T-cell (primary cell): ENCODE results near the gene PDE4B. TPM values are rescaled to one million over a fixed set of nuclear protein-coding genes. Genes with fewer than 3 reads are reported as not detected.

ENCODE experiments used
- ATAC-seq, 4 experiments: fragments of 200-7000 bp in 3 of 4; fragments of 150-1000 bp in 1 of 4; cut with Tn5 transposase; replicated peaks in 1 of 4; 1 replicate in 3 of 4; 2 replicates in 1 of 4; pipeline ENCODE4 v1.10.0; 2021; ENCODE audit warnings: moderate library complexity in 3 of 4, mild to moderate bottlenecking in 2 of 4, moderate number of reproducible peaks in 1 of 4
- CTCF ChIA-PET, 2 donors: fragments of 300-600 bp; sonication (Branson Sonifier 250); formaldehyde crosslinking; loops; one replicate each; lab custom pipeline; 2022; ENCODE audit warnings: antibody characterized with exemption in 2 of 2; lab: Charles Lee
- POLR2A ChIA-PET, 2 donors: fragments of 300-600 bp; sonication (Branson Sonifier 250); formaldehyde crosslinking; loops; one replicate each; lab custom pipeline; 2022; ENCODE audit warnings: antibody characterized with exemption in 2 of 2; lab: Charles Lee
- DNase-seq, 35 experiments: peaks; one replicate each; pipeline versions ENCODE4 v3.0.0 to v3.0.0-alpha.2; 2013 to 2023
- H3K27ac ChIP-seq: one replicate; pipeline ENCODE4 v1.5.1; 2013; ENCODE audit warnings: low read length
- H3K27me3 ChIP-seq, 2 experiments: replicated peaks in 1 of 2; 1 replicate in 1 of 2; 2 replicates in 1 of 2; pipeline versions ENCODE4 v1.6.1 to v1.7.0; 2013; ENCODE audit warnings: low read length in 1 of 2, mixed read lengths in 1 of 2; ENCODE audit not compliant: control insufficient read depth in 2 of 2, insufficient read depth in 2 of 2; ENCODE audit errors: extremely low read depth in 1 of 2
- H3K36me3 ChIP-seq, 2 donors: 1 replicate in 1 of 2; 2 replicates in 1 of 2; pipeline versions ENCODE4 v1.6.1 to v1.7.0; 2013; ENCODE audit warnings: low read length in 1 of 2; ENCODE audit not compliant: control insufficient read depth in 2 of 2, insufficient read depth in 1 of 2; ENCODE audit errors: extremely low read depth in 1 of 2
- H3K4me1 ChIP-seq, 2 experiments: 1 replicate in 1 of 2; 2 replicates in 1 of 2; pipeline versions ENCODE4 v1.6.1 to v1.7.0; 2013; ENCODE audit warnings: low read length in 2 of 2, mixed read lengths in 1 of 2; ENCODE audit not compliant: insufficient read depth in 2 of 2, control insufficient read depth in 1 of 2; ENCODE audit errors: extremely low read depth in 1 of 2
- H3K4me3 ChIP-seq, 2 donors: 1 replicate in 1 of 2; 2 replicates in 1 of 2; pipeline versions ENCODE4 v1.5.1 to v1.7.0; 2013; ENCODE audit warnings: mild to moderate bottlenecking in 2 of 2, low read length in 1 of 2, moderate library complexity in 1 of 2; ENCODE audit not compliant: control insufficient read depth in 1 of 2; ENCODE audit errors: extremely low read depth in 1 of 2
- H3K9me3 ChIP-seq: 2 replicates; pipeline ENCODE4 v1.7.0; 2013
- H3K27ac Mint-ChIP-seq, 2 donors: one replicate each; pipeline ENCODE4 v1.8.0; 2020 to 2021; ENCODE audit warnings: mild to moderate bottlenecking in 2 of 2, mixed read lengths in 2 of 2
- H3K27me3 Mint-ChIP-seq, 2 donors: one replicate each; pipeline ENCODE4 v1.8.0; 2021 to 2022; ENCODE audit warnings: mixed read lengths in 2 of 2
- H3K36me3 Mint-ChIP-seq: one replicate; pipeline ENCODE4 v1.8.0; 2021; ENCODE audit warnings: mixed read lengths
- H3K4me1 Mint-ChIP-seq, 3 donors: one replicate each; pipeline ENCODE4 v1.8.0; 2020 to 2022; ENCODE audit warnings: mixed read lengths in 3 of 3, mild to moderate bottlenecking in 1 of 3
- H3K4me3 Mint-ChIP-seq, 3 donors: one replicate each; pipeline ENCODE4 v1.8.0; 2020 to 2022; ENCODE audit warnings: mild to moderate bottlenecking in 3 of 3, mixed read lengths in 3 of 3, moderate library complexity in 3 of 3
- H3K9me3 Mint-ChIP-seq, 3 donors: one replicate each; pipeline ENCODE4 v1.8.0; 2020 to 2022; ENCODE audit warnings: mixed read lengths in 3 of 3
- WGBS: methylation state at CpG from one replicate; pipeline ENCODE4 v1.1.5; 2013; ENCODE audit warnings: missing lambda C conversion rate; ENCODE audit not compliant: insufficient coverage; 5-methylcytosine and 5-hydroxymethylcytosine counted together
- total RNA-seq, 35 experiments: library from RNA in 6 of 35; stranded (reverse) in 6 of 35; fragments of 120-200 nt in 1 of 35; gene quantifications; one replicate each; pipeline versions ENCODE4 v1.2.1 to v1.2.4 and lab custom pipeline; 2013 to 2026

The PDE4B gene
- total RNA-seq, 5 donors from 2014 or later (not counting 1 experiment from before 2014, with no cell fraction given): 46.3 to 103 (median 54.1) TPM

- ChIA-PET POLR2A (interaction anchor here in 1 of 2 donors (0.6 kb wide), 1 partner anchor 15 kb away, joined by 5 read pairs; no protein-coding TSS in a partner anchor), CTCF (no interaction called here)
- H3K36me3 Mint-ChIP-seq: no peaks in the 10 kb centered on the region
- no peak for ATAC-seq
- WGBS: no CpG with 5 or more reads among the region's 1 CpG
- Histone ChIP-seq H3K27me3 (peaks cover 0 to 2% of the 10 kb centered on the region in 2 experiments), H3K27ac (no peak overlapping the region), H3K4me3 (no peak overlapping the region), H3K36me3 (no peaks in the 10 kb centered on the region), H3K9me3 (no peaks in the 10 kb centered on the region), H3K4me1 (no peaks in the 10 kb centered on the region)
- DNase-seq: no peak
- H3K27ac Mint-ChIP-seq: no peak overlapping the region
- H3K27me3 Mint-ChIP-seq: peaks cover 10 to 11% of the 10 kb centered on the region in 2 donors
- no peaks in the 10 kb centered on the region for H3K4me1 Mint-ChIP-seq
- H3K9me3 Mint-ChIP-seq: no peaks in the 10 kb centered on the region
- no peak overlapping the region for H3K4me3 Mint-ChIP-seq
Observed at GRCh38 chr1:65759516-65759915, 33.2 kb upstream of the PDE4B start.

GRCh38 chr1:65762081-65762862 is 30.4 kb upstream of the PDE4B start:
- H3K27ac Mint-ChIP-seq: no peak overlapping the region

GRCh38 chr1:65764052-65764451 is 28.6 kb upstream of the PDE4B start:
- H3K4me1 Mint-ChIP-seq: no peaks in the 10 kb centered on the region
- peaks cover 0 to 4% (median 0%) of the 10 kb centered on the region in 3 donors for H3K9me3 Mint-ChIP-seq
- H3K27me3 ChIP-seq: peaks cover 0 to 2% of the 10 kb centered on the region in 2 experiments
- DNase-seq (no peak), ATAC-seq (no peak)
- H3K36me3 Mint-ChIP-seq: no peaks in the 10 kb centered on the region
- H3K4me3 Mint-ChIP-seq: no peak overlapping the region
- no peaks in the 10 kb centered on the region for H3K36me3 ChIP-seq
- H3K27me3 Mint-ChIP-seq: peaks cover 8 to 12% of the 10 kb centered on the region in 2 donors
- no peak overlapping the region for H3K27ac Mint-ChIP-seq
- no peak overlapping the region for H3K27ac ChIP-seq
- H3K9me3 ChIP-seq: no peaks in the 10 kb centered on the region
- CTCF ChIA-PET: no interaction called here
- H3K4me1 ChIP-seq: no peaks in the 10 kb centered on the region
- POLR2A ChIA-PET: no interaction called here
- H3K4me3 ChIP-seq: no peak overlapping the region

More at GRCh38 chr1:65762081-65762862, 30.4 kb upstream of the PDE4B start:
- Mint-ChIP-seq H3K9me3 (peaks cover 0 to 4% (median 0%) of the 10 kb centered on the region in 3 donors), H3K4me1 (no peaks in the 10 kb centered on the region), H3K36me3 (no peaks in the 10 kb centered on the region), H3K27me3 (peaks cover 8 to 15% of the 10 kb centered on the region in 2 donors), H3K4me3 (no peak overlapping the region)
- ChIA-PET POLR2A (no interaction called here), CTCF (no interaction called here)
- H3K9me3 ChIP-seq: no peaks in the 10 kb centered on the region
- no peak overlapping the region for H3K4me3 ChIP-seq
- no peaks in the 10 kb centered on the region for H3K4me1 ChIP-seq
- H3K27ac ChIP-seq: no peak overlapping the region
- H3K36me3 ChIP-seq: no peaks in the 10 kb centered on the region
- WGBS: 87% methylated on average over 7 of the region's 8 CpGs
- no peak for DNase-seq
- H3K27me3 ChIP-seq: peaks cover 0 to 2% of the 10 kb centered on the region in 2 experiments
- ATAC-seq: no peak

- Mint-ChIP-seq H3K36me3 (no peaks in the 10 kb centered on the region), H3K27ac (no peak overlapping the region), H3K9me3 (peaks cover 0 to 4% (median 0%) of the 10 kb centered on the region in 3 donors), H3K27me3 (peaks cover 8 to 12% of the 10 kb centered on the region in 2 donors), H3K4me1 (no peaks in the 10 kb centered on the region), H3K4me3 (no peak overlapping the region)
- Histone ChIP-seq H3K4me1 (no peaks in the 10 kb centered on the region), H3K27me3 (peaks cover 0 to 2% of the 10 kb centered on the region in 2 experiments), H3K36me3 (no peaks in the 10 kb centered on the region), H3K27ac (no peak overlapping the region), H3K9me3 (no peaks in the 10 kb centered on the region), H3K4me3 (no peak overlapping the region)
- ChIA-PET POLR2A (no interaction called here), CTCF (no interaction called here)
- ATAC-seq (no peak), DNase-seq (no peak)
- WGBS: 60% methylated on average over 2 of the region's 4 CpGs
Observed at GRCh38 chr1:65765631-65766030, 27.1 kb upstream of the PDE4B start.

- DNase-seq: no peak
- ChIA-PET CTCF (no interaction called here), POLR2A (no interaction called here)
- Mint-ChIP-seq H3K4me1 (no peaks in the 10 kb centered on the region), H3K36me3 (no peaks in the 10 kb centered on the region), H3K27ac (no peak overlapping the region), H3K9me3 (peaks cover 0 to 4% (median 0%) of the 10 kb centered on the region in 3 donors), H3K27me3 (peaks cover 0 to 8% of the 10 kb centered on the region in 2 donors), H3K4me3 (no peak overlapping the region)
- ATAC-seq: no peak
- no peaks in the 10 kb centered on the region for H3K27me3 ChIP-seq
- H3K27ac ChIP-seq: no peak overlapping the region
- H3K36me3 ChIP-seq: no peaks in the 10 kb centered on the region
- H3K4me1 ChIP-seq: no peaks in the 10 kb centered on the region
- 100% methylated on average over 1 of the region's 2 CpGs for WGBS
- H3K9me3 ChIP-seq: no peaks in the 10 kb centered on the region
- H3K4me3 ChIP-seq: no peak overlapping the region
Observed at GRCh38 chr1:65769636-65770035, 23.1 kb upstream of the PDE4B start.

- Histone ChIP-seq H3K9me3 (no peaks in the 10 kb centered on the region), H3K27me3 (peaks cover 0 to 4% of the 10 kb centered on the region in 2 experiments), H3K36me3 (no peaks in the 10 kb centered on the region), H3K27ac (no peak overlapping the region), H3K4me3 (no peak overlapping the region), H3K4me1 (no peaks in the 10 kb centered on the region)
- H3K9me3 Mint-ChIP-seq: peaks cover 0 to 1% (median 1%) of the 10 kb centered on the region in 3 donors
- H3K4me1 Mint-ChIP-seq: no peaks in the 10 kb centered on the region
- POLR2A ChIA-PET: no interaction called here
- WGBS: no CpG with 5 or more reads among the region's 2 CpGs
- CTCF ChIA-PET: no interaction called here
- no peak overlapping the region for H3K4me3 Mint-ChIP-seq
- H3K36me3 Mint-ChIP-seq: no peaks in the 10 kb centered on the region
- peaks cover under 1 to 4% of the 10 kb centered on the region in 2 donors for H3K27me3 Mint-ChIP-seq
- no peak for DNase-seq
- H3K27ac Mint-ChIP-seq: no peak overlapping the region
- no peak for ATAC-seq
Observed at GRCh38 chr1:65772607-65773006, 20.1 kb upstream of the PDE4B start.
